ENCODE results near the gene TMEM8B.

DNA sequence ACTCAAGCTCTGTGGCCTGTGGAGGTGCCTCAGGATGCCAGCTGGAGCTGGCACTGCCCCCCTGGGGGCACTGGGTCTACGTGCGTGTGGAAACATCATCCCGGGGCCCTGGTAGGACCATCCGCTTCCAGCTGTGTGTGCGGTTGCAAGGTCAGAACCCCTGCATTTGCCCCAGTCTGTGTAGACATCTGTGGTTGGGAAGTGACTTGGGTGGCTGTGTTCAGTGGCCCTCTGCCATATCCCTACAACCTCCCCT lies 12.5 kb downstream of the TMEM8B start:
- TF ChIP-seq, protein P1, sequence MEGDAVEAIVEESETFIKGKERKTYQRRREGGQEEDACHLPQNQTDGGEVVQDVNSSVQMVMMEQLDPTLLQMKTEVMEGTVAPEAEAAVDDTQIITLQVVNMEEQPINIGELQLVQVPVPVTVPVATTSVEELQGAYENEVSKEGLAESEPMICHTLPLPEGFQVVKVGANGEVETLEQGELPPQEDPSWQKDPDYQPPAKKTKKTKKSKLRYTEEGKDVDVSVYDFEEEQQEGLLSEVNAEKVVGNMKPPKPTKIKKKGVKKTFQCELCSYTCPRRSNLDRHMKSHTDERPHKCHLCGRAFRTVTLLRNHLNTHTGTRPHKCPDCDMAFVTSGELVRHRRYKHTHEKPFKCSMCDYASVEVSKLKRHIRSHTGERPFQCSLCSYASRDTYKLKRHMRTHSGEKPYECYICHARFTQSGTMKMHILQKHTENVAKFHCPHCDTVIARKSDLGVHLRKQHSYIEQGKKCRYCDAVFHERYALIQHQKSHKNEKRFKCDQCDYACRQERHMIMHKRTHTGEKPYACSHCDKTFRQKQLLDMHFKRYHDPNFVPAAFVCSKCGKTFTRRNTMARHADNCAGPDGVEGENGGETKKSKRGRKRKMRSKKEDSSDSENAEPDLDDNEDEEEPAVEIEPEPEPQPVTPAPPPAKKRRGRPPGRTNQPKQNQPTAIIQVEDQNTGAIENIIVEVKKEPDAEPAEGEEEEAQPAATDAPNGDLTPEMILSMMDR (IDR thresholded peaks at IDR 0.05; ENCODE audit: low read depth, low read length), result no peak
- TF ChIP-seq POLR2A (IDR thresholded peaks at IDR 0.05; ENCODE audit: extremely low read depth, insufficient read length) (no peak), MYC (IDR thresholded peaks at IDR 0.05; ENCODE audit: low read depth, low read length) (no peak)
- TF ChIP-seq, protein P2, sequence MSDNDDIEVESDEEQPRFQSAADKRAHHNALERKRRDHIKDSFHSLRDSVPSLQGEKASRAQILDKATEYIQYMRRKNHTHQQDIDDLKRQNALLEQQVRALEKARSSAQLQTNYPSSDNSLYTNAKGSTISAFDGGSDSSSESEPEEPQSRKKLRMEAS (IDR thresholded peaks at IDR 0.05; ENCODE audit: low read depth, low read length), result no peak
